GM12892 (cell line): ENCODE results near the gene HBQ1.

ENCODE experiments used
- POLR2A ChIP-seq: IDR thresholded peaks from 2 replicates; pipeline ENCODE4 v1.6.1; 2011; ENCODE audit warnings: low read depth, low read length, control low read depth
- POLR2AphosphoS5 ChIP-seq: IDR thresholded peaks from 2 replicates; pipeline ENCODE4 v1.6.1; 2011; ENCODE audit warnings: low read depth, low read length, control low read depth
- TAF1 ChIP-seq: IDR thresholded peaks from 2 replicates; pipeline ENCODE4 v1.6.1; 2011; ENCODE audit warnings: low read depth, mild to moderate bottlenecking, control low read depth, low read length, borderline replicate concordance

- TF ChIP-seq POLR2A (no peak), TAF1 (no peak), POLR2AphosphoS5 (no peak)
These were observed 35.4 kb upstream of the HBQ1 start for GRCh38 chr16:144797-145252.
